CD4-positive, alpha-beta T cell treated with Interferon gamma for 1 hour (primary cell): ENCODE measurements around the gene PDSS2.

Source experiments
- DNase-seq: peaks from one replicate; pipeline ENCODE4 v3.0.0-alpha.2; 2020

PDSS2 gene

GRCh38 chr6:107248147-107248546, 211.2 kb downstream of the PDSS2 start:
- no peak for DNase-seq

DNA sequence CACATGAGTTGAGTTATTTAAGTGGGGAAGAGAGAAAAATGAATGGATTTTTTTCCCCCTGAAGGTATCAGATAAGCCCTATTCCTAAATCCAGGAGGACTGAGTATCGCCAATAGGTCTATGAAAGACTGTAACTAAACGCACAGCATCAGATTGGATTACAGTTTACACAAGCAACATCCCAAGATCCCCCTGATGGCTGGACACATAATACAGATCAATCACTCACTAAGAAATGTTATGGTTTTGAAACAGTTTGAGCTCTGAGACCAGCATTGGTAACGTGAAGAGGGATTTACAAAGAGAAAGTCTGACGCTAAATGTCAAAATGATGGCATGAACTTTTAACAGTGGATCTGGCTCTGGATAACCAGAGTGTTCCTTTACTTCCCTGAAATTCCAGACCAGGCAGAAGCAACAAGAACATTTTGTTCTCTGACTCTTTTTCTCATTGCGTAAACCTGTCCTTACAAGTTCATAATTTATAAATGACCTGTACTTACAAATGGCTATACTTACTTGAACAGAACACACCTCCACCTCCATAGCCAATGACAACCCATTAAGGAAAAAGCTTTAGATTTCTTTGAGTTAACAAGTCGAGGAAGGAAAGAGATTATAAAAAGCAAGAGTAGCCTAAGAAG, 212.3 kb downstream of the PDSS2 start:
- DNase-seq, result no peak

DNA sequence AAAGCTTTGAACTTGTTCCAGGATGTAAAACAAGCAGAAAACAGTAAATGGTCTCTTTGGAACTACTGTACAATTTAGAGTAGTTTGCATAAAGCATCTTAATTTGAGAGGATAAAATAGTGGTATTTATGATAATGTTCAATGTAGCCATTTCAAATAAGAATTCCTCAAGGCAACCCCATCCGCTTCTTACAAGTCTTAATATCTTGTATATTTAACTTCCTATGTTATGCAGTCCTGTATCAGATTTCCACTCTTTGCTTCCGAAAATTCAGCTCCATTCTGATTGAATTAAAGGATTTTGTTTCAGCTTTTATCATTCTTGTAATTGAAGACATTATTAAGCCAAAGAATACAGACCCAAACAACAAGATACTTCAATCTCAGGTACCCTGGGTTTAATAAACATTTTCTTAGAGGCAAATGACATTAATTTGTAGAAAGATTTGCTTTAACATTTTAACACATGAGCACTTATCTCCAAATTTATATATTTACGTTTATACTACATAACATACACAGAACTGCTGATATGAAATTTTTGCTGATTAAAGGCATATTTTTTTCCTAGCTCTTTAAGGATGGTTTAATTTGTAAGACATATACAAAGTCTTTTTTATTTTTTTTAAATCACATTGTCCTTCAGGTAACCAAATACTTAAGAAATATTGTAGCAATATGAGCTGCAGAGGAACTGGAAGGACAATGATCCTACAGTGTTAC, 213.0 kb downstream of the PDSS2 start:
- DNase-seq, result no peak

DNA sequence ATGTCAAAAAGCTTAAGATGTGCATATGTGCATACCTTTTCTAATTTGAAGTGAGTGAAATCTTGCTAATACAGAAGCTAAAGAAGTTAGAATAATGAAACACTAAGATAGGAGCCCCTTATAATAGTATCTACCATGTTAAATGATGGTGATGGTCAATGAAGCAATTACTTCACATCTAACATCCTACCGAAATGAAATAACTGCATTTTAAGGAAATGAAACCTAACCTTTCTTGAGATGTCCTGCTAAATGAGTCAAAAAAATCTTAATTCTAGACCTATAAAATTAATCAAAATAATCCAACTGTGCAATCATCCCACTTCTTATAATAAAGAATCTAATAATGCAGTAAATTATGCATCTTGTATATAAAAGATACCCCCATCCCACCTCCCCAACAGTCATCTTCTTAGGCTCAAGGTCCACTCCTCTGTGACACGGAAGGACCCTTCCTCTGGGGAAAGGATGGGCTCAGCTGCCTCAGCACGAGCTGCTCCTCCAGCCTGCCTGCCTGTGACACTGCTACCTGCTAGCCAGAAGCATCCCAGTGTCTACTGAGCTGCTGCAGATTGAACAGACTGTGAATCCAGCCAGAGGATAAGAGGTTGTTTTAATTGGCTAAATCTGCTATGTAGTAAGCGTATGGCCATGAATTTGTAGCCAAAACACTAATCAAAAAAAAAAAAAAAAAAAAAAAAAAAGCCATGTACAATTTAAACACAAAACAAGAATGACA, 214.5 kb downstream of the PDSS2 start:
- DNase-seq, result no peak

GRCh38 chr6:107244082-107244741, 215.2 kb downstream of the PDSS2 start:
- no peak for DNase-seq

GRCh38 chr6:107243471-107243870, 215.9 kb downstream of the PDSS2 start:
- no peak for DNase-seq

- no peak for DNase-seq
Measured at GRCh38 chr6:107237992-107238660, 221.2 kb downstream of the PDSS2 start.

GRCh38 chr6:107235511-107235910, 223.9 kb downstream of the PDSS2 start:
- no peak for DNase-seq

- no peak for DNase-seq
Measured at GRCh38 chr6:107235007-107235406, 224.4 kb downstream of the PDSS2 start.

DNA sequence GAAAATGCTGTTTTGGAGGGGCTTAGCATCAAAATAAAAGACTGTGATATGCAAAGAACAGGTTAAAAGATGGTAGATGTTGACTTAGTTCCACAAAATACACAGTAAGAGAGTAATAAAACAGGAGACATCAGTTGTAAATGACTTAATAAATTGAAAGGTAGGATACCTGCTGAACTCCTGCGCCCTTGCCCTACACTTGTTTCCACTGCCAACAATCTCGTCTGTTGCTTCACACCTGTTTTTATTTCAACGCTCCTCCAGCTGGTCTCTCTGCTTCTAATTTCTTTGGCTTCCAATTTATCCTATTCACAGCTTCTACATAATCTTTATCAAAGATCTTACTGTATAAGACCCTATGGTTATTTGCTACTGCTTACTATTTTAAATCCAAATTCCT, 228.1 kb downstream of the PDSS2 start:
- no peak for DNase-seq

GRCh38 chr6:107230448-107230847, 228.9 kb downstream of the PDSS2 start:
- no peak for DNase-seq

GRCh38 chr6:107230024-107230423, 229.3 kb downstream of the PDSS2 start:
- DNase-seq, result no peak

DNA sequence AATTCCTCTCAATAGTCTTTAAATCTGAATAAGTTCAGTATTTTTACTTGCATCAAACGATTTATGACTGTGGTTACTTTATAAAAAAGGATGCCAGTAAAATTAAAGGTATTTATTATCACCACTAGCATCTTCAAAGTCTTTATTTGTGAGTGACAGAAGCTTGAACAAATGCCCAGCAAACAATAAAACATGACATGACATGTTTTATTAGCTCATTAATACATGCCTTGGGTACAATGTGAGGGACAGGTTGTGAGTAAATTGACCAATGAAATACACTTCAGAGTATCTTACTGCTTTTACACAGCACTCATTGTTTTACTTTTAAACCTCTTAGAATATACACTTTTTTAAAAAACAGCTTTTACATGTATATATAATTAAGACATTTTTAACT, 230.6 kb downstream of the PDSS2 start:
- DNase-seq, result no peak

GRCh38 chr6:107221519-107221918, 237.8 kb downstream of the PDSS2 start:
- DNase-seq, result no peak

- no peak for DNase-seq
Measured at GRCh38 chr6:107219851-107220250, 239.5 kb downstream of the PDSS2 start.

- DNase-seq, result no peak
Measured at GRCh38 chr6:107218142-107218541, 241.2 kb downstream of the PDSS2 start.

GRCh38 chr6:107217248-107217647, 242.1 kb downstream of the PDSS2 start:
- DNase-seq, result no peak

GRCh38 chr6:107216197-107216933, 243.0 kb downstream of the PDSS2 start:
- DNase-seq, result no peak

DNA sequence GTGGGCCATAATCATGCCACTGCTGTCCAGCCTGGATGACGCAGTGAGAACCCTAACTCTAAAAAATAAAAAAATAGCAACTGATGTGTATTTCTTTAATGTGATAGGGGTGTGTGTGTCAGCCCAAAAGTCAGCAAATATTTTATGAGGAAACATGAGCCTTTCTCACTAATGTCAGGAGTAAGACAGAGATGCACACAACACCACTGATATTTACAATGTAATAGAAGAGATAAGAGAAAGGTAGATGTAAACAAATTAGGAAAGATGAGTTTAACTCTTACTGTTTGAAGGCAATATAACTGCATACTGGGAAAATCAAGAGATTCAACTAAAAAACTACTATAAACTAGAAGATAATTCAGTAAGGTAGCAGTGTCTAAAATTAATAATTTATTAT, 244.0 kb downstream of the PDSS2 start:
- no peak for DNase-seq

- no peak for DNase-seq
Measured at GRCh38 chr6:107214655-107215054, 244.7 kb downstream of the PDSS2 start.

DNA sequence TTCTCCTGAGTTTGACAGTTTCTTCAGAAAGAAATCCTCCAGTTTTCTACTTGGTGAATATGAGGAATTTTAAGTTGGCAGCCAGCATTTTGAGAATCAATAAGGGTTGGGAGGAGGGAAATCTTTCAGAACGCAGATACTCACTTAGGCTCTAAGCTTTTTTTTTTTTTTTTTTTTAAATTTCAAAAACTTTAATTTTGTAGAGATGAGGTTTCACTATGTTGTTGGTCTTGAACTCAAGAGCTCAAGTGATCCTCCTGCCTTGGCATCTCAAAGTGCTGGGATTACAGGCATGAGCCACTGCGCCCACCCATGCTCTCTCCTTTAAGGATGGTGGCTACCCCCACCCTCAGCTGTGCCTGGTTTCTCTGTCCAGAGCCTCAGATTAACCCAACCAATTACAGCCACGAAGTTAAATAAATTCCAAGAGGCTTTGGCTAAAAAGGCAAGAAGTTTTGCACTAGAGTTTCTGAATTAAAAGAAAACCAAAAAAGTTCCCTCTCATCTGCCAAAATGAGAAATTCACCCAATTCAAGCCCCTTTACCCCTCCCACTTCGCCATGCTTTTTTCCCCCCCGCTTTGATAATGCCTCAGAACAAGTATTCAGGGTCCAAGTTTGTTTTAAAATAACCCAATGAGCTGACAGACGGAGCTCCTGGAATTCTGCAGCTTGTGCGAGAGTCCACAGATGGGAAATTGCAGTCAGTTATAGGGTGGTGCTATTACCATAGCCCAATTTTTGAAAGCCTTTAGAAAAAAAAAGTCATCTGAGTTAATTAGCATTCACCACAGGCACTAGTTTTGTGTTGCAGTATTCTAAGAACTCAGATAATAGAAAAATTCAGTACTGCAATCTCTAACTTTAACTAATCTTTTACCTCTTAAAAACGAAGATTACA, 249.7 kb downstream of the PDSS2 start:
- DNase-seq, result no peak
